ENCODE data around the gene SKIDA1. TPM values are rescaled to one million over a fixed set of nuclear protein-coding genes. Genes with fewer than 3 reads are reported as not detected.

Gene SKIDA1
- total RNA-seq, 1 experiment from 2014 or later, result 0.34 TPM

DNA sequence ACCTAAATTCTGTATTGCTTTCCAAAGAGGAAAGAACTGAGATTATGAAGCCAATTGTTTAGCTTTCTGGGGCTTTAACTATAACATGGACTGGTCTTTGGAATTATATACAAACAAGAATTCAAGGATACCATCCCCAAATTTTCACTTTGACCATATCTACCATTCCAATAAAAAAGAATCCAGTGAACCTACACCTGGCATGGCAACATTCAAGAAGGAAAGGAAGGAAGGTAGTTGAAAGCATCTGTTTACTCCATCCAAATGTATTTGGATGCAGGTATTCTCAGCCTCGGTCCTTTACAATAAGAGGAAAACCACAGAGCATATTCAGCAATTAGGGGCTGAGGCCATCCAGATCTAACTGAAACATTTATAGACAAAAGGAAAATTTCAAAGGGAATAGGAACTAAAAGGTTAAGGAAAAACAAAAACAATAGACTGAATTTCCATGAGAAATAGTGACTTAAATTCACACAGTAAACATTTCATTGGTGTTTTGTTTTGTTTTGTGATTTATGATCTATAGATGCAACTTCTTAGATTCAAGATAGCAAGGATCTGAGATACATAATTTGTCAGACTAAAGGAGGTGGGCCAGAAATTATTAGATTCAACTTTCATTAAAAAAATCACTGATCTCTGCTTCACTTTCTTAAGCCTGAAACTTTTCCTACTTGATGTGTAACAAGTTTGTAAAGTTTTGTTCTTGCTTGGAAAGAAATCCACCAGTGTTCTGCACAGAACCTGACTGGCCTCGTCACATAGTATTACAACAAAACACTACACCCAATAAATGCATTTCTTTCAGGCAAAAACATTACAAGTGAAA, 12.7 kb downstream of the SKIDA1 start:
- DNase-seq (ENCODE audit: low read depth, low spot score) (no peak), ATAC-seq (no peak)
- TF ChIP-seq MAX (IDR thresholded peaks at IDR 0.05) (no peak), POLR2AphosphoS5 (IDR thresholded peaks at IDR 0.05; ENCODE audit: low read depth, low read length) (no peak), SP1 (IDR thresholded peaks at IDR 0.05; ENCODE audit: low read depth) (no peak), ATF3 (IDR thresholded peaks at IDR 0.05) (no peak)
- Histone ChIP-seq H3K27me3 (ENCODE audit: insufficient read depth, low read length) (no peaks in the 10 kb centered on the region), H3K9me3 (ENCODE audit: control insufficient read depth in 1 of 2, insufficient read depth in 1 of 2, low read depth in 1 of 2, low read length in 2 of 2) (no peaks in the 10 kb centered on the region), H3K36me3 (ENCODE audit: control insufficient read depth in 1 of 2, insufficient read depth in 2 of 2, low read length in 2 of 2) (no peaks in the 10 kb centered on the region), H4K20me1 (ENCODE audit: insufficient read depth) (no peaks in the 10 kb centered on the region), H3K79me2 (ENCODE audit: insufficient read depth, low read length) (no peaks in the 10 kb centered on the region), H2AFZ (ENCODE audit: low read depth, low read length, poor library complexity, severe bottlenecking) (no peak overlapping the region), H3K9me2 (ENCODE audit: insufficient read depth) (no peaks in the 10 kb centered on the region), H3K4me1 (ENCODE audit: control insufficient read depth in 1 of 2, insufficient read depth in 2 of 2, low read length in 2 of 2) (peaks cover 3 to 12% of the 10 kb centered on the region in 2 experiments; a peak in 3 of 4 replicates), H3K4me2 (ENCODE audit: low read length) (no peak overlapping the region), H3K4me3 (replicated peaks in 1 of 2; ENCODE audit: low read depth in 1 of 2, low read length in 2 of 2) (no peak overlapping the region), H3K9ac (ENCODE audit: low read length) (no peak overlapping the region), H3K27ac (ENCODE audit: low read depth, low read length) (no peak overlapping the region)
- RAD21 ChIA-PET (ENCODE audit: low non-redundant PET in 1 of 2, low total read pairs in 2 of 2, uncharacterized antibody in 2 of 2, unreplicated experiment in 2 of 2), result no interaction called here
- POLR2A ChIA-PET, result no interaction called here
- CTCF ChIA-PET, result no interaction called here
- intact Hi-C loops (cut with micrococcal nuclease), result no loop called here
- BruUV-seq (replicated peaks), result no TSS peak

DNA sequence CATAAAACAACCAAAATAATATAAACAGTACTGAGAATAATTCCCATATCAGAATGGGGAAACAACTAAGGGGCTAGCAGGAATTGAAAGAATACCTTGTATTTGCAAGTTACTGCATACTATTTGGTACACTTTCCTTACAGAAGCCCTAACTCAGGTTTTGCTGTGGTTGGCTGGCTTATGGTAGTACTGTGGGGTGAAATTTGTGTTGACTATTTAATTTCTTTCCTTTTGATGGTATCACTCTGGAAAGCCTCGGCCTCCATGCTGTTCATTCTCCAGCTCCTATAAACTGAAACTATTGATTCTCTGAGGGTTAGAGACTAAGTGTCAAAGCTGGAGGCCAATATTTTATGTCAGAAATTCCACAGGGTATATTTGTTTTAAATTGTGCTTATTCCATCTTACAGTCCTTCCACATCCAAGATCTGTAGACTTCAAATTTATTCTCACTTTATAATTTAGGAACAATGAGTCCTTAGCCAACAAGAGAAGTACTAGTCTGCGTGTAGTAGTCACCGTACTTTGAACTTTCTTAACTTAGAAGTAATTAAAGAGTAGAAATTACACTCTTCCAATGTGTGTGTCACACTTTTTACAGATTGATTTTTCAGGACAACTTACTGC, 13.4 kb downstream of the SKIDA1 start:
- Histone ChIP-seq H3K9ac (ENCODE audit: low read length) (no peak overlapping the region), H3K4me2 (ENCODE audit: low read length) (no peak overlapping the region), H3K27me3 (ENCODE audit: insufficient read depth, low read length) (no peaks in the 10 kb centered on the region), H3K9me3 (ENCODE audit: control insufficient read depth in 1 of 2, insufficient read depth in 1 of 2, low read depth in 1 of 2, low read length in 2 of 2) (no peaks in the 10 kb centered on the region), H3K4me3 (replicated peaks in 1 of 2; ENCODE audit: low read depth in 1 of 2, low read length in 2 of 2) (no peak overlapping the region), H4K20me1 (ENCODE audit: insufficient read depth) (no peaks in the 10 kb centered on the region), H2AFZ (ENCODE audit: low read depth, low read length, poor library complexity, severe bottlenecking) (no peak overlapping the region), H3K79me2 (ENCODE audit: insufficient read depth, low read length) (no peaks in the 10 kb centered on the region), H3K36me3 (ENCODE audit: control insufficient read depth in 1 of 2, insufficient read depth in 2 of 2, low read length in 2 of 2) (no peaks in the 10 kb centered on the region), H3K9me2 (ENCODE audit: insufficient read depth) (no peaks in the 10 kb centered on the region), H3K27ac (ENCODE audit: low read depth, low read length) (no peak overlapping the region), H3K4me1 (ENCODE audit: control insufficient read depth in 1 of 2, insufficient read depth in 2 of 2, low read length in 2 of 2) (peaks cover 3 to 8% of the 10 kb centered on the region in 2 experiments; a peak in 2 of 4 replicates)
- CTCF ChIA-PET, result no interaction called here
- DNase-seq (ENCODE audit: low read depth, low spot score), result no peak
- POLR2A ChIA-PET, result no interaction called here
- intact Hi-C loops (cut with micrococcal nuclease), result no loop called here
- ATAC-seq, result no peak
- BruUV-seq (replicated peaks), result no TSS peak
- TF ChIP-seq TCF7L2 (IDR thresholded peaks at IDR 0.05; ENCODE audit: borderline replicate concordance, extremely low read depth, insufficient read depth, insufficient read length), result no peak
- TF ChIP-seq MAX (IDR thresholded peaks at IDR 0.05), result no peak
- TF ChIP-seq SIN3A (IDR thresholded peaks at IDR 0.05; ENCODE audit: low read depth), result no peak
- no peak for TF ChIP-seq YY1 (IDR thresholded peaks at IDR 0.05; ENCODE audit: extremely low read depth, insufficient replicate concordance, low read depth, low read length)
- TF ChIP-seq CEBPB (IDR thresholded peaks at IDR 0.05; ENCODE audit: low read depth), result no peak
- TF ChIP-seq, protein P1, sequence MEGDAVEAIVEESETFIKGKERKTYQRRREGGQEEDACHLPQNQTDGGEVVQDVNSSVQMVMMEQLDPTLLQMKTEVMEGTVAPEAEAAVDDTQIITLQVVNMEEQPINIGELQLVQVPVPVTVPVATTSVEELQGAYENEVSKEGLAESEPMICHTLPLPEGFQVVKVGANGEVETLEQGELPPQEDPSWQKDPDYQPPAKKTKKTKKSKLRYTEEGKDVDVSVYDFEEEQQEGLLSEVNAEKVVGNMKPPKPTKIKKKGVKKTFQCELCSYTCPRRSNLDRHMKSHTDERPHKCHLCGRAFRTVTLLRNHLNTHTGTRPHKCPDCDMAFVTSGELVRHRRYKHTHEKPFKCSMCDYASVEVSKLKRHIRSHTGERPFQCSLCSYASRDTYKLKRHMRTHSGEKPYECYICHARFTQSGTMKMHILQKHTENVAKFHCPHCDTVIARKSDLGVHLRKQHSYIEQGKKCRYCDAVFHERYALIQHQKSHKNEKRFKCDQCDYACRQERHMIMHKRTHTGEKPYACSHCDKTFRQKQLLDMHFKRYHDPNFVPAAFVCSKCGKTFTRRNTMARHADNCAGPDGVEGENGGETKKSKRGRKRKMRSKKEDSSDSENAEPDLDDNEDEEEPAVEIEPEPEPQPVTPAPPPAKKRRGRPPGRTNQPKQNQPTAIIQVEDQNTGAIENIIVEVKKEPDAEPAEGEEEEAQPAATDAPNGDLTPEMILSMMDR (IDR thresholded peaks at IDR 0.05 in 2 of 3, conservative IDR thresholded peaks at IDR 0.05 in 1 of 3; ENCODE audit: borderline replicate concordance in 1 of 3, insufficient read depth in 1 of 3, low read depth in 2 of 3, low read length in 2 of 3), result no peak
- RAD21 ChIA-PET (ENCODE audit: low non-redundant PET in 1 of 2, low total read pairs in 2 of 2, uncharacterized antibody in 2 of 2, unreplicated experiment in 2 of 2), result no interaction called here
